Body of pancreas (tissue), 4 donors: ENCODE results near the gene UGT1A8.

ENCODE experiments used
- CTCF ChIP-seq, 7 experiments: fragments of 450-650 bp in 4 of 7; fragments of 200-600 bp in 3 of 7; sonication (generic) in 3 of 7; IDR thresholded peaks; one replicate each; pipeline ENCODE4 v1.5.1; 2016 to 2019; ENCODE audit warnings: antibody characterized with exemption in 7 of 7
- POLR2A ChIP-seq, 3 donors: fragments of 450-650 bp; IDR thresholded peaks; one replicate each; pipeline ENCODE4 v1.6.1; 2016; ENCODE audit warnings: antibody characterized with exemption in 3 of 3, mild to moderate bottlenecking in 2 of 3

GRCh38 chr2:233598952-233599351 lies 18.5 kb upstream of the UGT1A8 start:
- TF ChIP-seq CTCF (IDR thresholded peaks at IDR 0.05) (no peak), POLR2A (IDR thresholded peaks at IDR 0.05) (no peak)
